ENCODE measurements around the gene RAD50.

The RAD50 gene

DNA sequence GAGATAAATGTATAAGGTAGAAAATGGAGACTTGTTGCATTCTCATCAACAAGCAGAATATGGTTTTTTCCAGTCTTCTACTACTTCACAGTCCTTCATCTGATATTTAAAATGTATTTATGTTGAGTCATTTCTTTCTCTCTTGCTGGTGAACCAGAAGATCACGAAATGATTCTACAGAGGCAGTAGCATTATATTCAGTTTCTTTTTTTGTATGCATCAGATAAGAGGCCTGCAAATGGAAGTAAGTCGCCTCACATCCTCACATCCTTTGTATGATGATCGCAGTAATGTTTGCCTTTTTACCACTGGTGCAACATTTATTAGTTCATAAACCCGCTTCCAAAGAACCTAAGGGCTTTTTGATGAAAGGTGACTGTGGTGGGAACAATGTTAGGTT is 79.1 kb downstream of the RAD50 start:
- no peak for DNase-seq

DNA sequence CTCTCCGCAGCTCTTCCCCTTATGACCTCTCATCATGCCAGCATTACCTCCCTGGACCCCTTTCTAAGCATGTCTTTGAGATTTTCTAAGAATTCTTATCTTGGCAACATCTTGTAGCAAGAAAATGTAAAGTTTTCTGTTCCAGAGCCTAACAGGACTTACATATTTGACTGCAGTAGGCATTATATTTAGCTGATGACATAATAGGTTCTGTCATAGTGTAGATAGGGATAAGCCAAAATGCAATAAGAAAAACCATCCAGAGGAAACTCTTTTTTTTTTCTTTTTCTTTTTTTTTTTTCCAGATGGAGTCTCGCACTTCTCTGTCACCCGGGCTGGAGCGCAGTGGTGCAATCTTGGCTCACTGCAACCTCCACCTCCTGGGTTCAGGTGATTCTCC is 80.5 kb downstream of the RAD50 start:
- no peak for DNase-seq

DNA sequence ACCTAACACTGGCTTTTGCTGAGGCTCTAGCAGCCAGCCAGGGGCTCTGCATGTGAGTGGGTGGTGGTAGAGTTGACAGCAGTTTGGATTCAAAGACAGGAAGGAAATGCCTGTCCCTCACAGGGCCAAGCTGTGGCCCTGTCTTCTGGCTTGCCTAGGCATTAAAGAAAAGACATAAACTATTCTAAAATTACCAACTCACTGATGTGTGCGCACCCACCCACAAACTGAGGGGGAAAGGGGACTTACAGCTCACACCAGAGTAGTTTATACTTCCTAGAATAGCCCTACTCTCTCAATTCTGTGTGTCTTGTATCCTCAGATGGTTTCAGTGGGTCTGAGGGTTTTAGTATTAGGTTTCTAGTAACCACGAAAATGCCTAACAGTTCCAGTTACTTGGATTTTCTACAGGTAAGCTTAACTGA is 82.9 kb downstream of the RAD50 start:
- DNase-seq, result no peak

DNA sequence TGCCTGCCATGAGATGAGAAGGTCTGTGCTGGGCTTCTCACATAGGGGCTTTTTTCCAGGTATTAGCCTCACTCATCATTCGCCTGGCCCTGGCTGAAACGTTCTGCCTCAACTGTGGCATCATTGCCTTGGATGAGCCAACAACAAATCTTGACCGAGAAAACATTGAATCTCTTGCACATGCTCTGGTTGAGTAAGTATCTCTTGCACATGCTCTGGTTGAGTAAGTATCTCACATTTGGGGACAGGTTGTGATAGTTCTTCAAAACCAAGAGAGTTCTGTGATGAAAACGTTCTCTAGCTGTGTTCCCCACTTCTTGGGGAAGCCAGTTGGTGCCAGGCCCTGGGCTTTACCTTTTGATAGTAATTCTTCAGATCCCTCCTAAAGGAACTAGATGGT is 83.8 kb downstream of the RAD50 start:
- no peak for DNase-seq

DNA sequence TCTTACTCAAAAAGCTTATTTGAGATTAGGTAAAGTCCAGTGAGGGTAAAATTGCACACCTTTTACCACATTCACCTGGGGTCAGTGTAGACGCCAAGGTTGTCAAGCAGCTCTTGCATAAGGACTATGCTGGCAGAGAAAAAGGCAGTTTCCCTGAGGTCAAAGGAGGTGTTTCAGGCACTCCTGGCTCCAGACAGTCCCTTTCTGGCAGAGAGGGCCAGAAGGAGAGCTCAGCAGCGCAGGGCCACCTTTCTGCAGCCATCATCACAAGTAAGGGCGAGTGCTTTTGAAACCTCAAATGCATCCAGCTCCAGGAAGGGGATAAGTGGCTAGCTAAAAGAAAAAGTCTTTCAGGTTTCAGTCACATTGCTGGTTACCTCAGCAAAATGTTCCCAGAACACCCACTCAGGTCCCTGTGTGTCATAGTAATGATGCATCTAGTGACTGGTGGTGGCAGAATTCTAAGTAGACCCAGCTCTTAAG is 84.5 kb downstream of the RAD50 start:
- no peak for DNase-seq

DNA sequence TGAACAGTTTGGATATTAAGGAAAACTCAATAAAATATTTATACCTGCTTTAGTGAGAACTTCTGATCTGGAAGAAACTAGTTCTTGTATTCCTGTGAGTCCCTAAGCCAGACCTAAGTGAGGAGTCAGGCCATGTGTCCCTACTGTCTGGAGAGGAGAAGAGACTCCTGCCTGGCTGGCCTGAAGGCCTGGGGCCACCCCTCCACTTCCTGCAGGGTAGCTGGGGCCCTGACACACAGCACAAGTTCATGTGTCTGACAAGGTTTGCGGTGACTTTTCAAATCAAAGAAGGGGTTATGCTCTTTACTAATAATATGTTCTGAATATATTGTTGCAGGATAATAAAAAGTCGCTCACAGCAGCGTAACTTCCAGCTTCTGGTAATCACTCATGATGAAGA is 85.1 kb downstream of the RAD50 start:
- DNase-seq, result no peak

DNA sequence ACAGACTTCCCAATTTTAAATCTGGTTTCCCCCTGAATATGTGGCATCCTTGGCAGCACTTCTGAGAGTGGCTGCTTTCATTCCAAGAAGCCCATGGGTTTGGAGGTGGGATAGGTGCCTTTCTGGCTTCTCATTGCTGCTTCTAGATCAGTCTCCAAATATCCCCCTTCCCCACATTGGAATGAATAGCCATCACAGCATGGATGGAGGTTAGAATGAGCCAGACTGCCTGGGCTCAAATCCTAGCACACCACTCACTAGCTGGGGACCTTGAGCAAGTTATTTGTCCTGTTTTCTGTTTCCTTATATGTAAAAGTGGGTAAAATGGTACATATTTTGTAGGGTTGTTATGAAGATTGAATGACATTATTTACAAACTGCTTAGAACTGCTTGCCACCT is 87.4 kb downstream of the RAD50 start:
- no peak for DNase-seq

DNA sequence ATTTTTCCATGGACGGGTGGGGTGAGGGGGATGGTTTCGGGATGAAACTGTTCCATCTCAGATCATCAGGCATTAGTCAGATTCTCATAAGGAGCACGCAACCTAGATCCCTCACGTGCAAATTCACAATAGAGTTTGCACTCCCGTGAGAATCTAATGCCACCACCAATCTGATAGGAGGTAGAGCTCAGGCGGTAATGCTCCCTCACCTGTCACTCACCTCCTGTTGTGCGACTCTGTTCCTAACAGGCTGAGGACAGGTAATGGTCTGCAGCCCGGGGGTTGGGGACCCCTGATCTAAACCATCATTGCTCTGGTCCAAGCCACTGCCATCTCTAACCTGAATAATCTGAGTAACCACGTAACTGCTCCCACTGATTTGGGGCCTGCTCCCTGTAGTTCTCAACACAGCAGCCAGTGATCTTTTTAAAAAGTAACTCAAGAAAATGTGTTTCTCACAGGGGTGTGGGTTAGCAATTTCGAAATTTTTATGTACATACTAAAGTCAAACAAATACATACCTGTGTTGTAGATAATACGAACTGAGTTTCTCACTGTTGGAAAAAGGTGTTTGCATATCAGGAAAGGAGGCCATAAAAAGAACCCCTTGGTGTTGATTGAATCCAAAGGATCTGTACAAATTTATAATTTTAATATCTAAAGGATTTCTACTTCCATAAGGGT is 89.9 kb downstream of the RAD50 start:
- no peak for DNase-seq

DNA sequence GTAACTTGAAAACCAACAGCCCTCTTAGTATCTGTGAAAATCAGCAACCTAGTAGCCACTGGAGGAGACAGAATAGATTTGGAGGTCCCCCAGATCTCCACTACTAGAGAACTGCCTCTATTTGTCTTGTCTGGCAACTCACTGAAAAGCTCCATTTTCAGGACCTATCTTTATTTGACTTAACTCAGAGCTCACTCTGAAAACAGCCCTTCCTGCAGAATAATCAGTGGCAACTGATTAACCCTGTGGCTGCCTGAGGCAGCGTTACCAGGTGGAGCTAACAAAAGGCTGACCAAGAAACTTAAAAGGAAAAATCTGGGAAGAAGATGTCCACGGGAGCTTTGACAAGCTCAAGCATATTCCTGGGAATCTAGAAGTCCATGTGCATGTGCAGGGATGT is 90.7 kb downstream of the RAD50 start:
- no peak for DNase-seq

DNA sequence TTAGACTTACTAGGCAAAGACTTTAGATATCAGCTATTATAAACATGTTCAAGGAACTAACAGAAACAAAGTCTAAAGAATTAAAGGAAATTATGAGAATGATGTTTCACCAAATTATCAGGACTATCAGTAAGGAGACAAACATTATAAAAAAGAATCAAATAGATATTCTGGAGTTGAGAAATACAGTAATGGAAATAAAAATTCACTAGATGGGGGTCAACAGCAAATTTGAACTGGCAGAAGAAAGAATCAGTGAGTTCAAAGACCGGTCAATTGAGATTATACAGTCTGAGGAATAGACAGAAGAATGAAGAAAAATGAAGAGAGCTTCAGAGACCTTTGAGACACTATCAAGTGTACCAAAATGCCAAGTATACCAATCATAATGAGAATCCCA is 91.6 kb downstream of the RAD50 start:
- no peak for DNase-seq

DNA sequence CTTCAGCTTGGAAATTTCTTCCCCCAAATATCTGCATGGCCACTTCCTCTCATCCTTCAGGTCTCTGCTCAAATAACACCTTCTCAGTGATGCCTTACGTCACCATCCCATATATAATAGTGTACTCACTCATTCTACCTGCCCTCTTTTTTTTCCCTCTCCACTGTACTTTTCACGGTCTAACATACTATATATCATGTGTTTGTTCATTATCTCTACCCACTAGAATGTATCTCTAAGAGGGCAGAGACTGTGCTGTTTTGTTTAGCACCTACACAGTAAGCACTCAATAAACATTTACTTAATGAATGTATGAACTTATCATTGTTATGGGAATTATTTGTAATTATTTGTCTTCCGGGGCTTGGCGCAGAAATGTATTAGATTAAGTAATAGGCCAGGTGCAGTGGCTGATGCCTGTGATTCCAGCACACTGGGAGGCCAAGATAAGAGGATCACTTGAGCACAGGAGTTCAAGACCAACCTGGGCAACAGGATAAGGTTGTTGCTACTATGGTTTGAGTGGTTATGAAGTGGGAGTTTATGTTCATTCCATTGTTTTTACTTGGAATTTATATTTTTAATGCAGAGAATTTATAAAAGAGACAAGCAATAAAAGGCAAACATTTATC is 95.2 kb downstream of the RAD50 start:
- DNase-seq, result no peak

DNA sequence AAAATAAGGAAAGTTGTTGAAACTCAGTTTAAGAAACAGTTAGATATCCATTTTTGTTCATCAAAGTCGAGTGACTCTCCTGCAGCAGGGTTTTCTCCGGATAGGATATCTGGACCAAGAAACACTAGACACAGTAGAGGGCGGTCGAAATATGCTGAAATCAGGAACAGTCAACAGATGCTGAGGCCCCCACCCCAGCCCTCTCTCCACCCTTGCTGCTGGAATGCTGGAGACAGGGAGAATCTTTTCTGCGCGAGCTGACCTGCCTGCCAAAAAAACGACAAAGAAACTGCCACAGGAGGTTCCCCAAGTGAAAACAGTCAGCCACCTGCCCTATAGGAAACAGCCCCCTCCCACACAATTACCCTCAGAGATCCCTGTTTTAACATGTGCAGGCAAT is 96.9 kb downstream of the RAD50 start:
- no peak for DNase-seq

DNA sequence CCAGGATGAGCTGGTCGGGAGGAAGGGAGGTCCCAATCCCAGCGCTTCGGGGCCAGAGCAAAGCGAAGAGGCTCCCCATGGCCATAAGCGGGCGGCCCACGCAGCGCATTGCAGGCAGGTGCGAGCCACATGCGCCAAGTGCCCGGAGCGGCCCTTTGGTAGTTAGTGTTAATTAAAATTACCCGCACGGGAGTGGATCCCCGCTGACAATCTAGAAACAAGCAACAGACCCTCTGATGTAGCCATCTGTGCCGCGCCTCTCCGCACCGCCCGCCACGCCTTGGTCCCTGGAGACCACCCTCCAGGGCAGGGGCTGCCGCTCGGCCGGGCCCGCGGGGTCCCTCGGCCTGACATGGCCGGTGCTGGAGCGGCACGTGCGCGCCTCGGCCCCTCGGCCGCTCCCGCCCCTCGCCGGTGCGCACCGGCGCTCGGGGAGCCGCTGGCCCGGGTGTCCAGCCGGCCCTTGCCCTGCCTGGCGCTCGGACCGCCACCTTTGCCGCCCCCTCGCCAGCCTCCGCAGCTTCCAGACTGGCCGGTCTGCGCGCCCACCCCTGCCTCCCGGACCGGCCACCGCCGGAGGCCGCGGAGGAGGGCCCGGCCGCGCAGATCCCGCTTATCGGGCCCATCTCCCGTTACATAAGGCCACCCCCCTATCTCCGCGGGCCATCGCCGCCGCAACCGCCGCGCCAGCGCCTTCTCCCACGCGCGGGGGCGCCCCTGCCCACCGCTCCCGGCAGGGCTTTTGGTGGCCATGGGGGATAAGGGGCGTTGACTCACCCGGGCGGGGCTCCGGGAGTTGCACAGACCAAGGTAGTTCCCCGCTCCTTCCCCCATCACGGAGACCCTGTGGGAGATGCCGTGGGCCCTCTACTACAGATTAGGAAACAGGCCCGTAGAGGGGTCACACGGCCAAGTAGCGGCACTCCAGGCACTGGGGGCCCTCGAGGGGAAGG is 99.3 kb downstream of the RAD50 start:
- DNase-seq, result no peak

DNA sequence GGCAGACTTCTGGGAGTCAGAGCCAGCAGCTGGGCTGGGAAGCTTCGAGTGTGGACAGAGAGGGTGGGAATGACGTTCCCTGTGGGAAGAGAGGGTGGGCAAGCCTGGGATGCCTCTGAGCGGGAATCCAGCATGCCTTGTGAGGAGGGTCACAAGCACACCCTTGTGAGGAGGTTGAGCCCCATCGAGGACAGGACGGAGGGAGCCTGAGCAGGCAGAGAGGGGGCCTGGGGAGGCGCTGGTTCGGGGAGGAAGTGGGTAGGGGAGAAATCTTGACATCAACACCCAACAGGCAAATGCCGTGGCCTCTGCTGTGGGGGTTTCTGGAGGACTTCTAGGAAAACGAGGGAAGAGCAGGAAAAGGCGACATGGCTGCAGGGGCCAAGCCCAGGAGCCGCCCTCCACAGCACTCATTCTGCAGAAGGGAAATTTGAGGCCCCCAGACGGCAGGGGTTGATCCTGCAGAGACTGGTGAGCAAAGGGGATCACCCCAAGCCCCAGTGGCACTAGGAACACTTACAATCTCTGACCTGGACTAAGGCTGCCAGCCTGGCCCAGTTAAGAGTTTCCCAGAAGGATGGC is 100.1 kb downstream of the RAD50 start:
- no peak for DNase-seq

DNA sequence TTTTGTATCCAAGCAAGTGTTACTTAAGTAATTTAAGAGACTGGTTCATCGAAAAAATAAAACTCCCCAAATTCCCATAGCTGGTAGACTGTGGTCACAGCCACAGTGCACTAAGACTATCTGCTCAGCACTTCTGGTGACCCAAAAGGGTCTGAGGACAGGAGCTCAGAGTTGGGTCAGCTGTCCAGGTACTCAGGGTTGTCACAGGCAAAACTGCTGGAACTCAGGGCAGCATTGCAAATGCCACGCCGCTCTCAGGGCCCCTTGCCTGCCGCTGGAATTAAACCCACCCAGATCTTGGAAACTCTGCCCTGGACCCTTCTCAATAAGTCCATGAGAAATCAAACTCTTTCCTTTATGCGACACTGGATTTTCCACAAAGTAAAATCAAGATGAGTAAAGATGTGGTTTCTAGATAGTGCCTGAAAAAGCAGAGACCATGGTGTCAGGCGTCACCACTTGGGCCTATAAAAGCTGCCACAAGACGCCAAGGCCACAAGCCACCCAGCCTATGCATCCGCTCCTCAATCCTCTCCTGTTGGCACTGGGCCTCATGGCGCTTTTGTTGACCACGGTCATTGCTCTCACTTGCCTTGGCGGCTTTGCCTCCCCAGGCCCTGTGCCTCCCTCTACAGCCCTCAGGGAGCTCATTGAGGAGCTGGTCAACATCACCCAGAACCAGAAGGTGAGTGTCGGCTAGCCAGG is 101.1 kb downstream of the RAD50 start, which contains the start of gene IL13:
TSS of gene IL13 (plus strand) at position 498 of the 705 bp plus-strand sequence. CDS start at position 512, 14 bp downstream.
- DNase-seq, result no peak

DNA sequence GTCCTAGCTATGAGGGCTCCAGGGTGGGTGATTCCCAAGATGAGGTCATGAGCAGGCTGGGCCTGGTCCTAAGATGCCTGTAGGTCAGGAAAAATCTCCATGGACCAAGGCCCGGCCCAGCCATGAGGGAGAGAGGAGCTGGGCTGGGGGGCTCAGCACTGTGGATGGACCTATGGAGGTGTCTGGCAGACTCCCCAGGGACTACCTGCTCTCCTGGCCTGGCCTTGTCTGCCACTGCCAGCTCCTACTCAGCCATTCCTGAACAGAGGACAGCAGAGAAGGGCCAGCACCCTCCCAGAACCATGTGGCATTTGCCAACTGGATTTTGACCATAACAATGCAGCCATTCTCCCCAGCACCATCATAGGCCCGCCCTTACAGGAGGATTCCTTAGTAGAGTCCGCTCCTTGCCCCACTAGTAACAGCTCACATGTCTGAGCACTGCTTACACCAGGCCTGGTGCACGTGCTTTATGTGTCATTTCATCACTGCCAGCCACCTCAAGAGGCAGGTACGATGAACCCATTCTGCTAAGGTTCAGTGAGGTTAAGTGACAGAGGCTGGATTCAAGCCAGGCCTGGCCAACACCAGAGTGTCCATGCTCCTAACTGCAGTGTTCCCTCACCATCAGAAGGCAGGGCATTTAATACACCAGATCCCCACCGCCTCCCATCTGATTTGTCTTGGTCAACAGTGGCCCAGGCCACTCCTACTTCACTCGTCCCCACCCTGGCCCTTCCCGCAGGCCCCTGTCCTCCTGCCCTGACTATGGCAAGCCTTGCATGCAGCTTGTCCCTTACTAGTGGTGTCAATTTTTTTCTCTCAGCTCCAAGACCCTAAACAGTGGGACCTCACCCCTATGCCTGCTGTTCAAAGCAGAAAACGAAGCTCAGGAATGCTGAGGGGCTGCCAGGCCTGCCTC is 101.9 kb downstream of the RAD50 start:
- no peak for DNase-seq

DNA sequence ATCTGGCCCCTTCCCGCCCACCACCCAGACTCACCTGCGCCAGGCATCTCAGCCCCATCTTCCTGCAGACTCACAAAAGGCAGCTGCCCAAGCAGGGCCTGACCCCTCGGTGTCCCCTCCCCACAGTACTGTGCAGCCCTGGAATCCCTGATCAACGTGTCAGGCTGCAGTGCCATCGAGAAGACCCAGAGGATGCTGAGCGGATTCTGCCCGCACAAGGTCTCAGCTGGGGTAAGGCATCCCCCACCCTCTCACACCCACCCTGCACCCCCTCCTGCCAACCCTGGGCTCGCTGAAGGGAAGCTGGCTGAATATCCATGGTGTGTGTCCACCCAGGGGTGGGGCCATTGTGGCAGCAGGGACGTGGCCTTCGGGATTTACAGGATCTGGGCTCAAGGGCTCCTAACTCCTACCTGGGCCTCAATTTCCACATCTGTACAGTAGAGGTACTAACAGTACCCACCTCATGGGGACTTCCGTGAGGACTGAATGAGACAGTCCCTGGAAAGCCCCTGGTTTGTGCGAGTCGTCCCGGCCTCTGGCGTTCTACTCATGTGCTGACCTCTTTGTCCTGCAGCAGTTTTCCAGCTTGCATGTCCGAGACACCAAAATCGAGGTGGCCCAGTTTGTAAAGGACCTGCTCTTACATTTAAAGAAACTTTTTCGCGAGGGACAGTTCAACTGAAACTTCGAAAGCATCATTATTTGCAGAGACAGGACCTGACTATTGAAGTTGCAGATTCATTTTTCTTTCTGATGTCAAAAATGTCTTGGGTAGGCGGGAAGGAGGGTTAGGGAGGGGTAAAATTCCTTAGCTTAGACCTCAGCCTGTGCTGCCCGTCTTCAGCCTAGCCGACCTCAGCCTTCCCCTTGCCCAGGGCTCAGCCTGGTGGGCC is 103.1 kb downstream of the RAD50 start:
- DNase-seq, result no peak

DNA sequence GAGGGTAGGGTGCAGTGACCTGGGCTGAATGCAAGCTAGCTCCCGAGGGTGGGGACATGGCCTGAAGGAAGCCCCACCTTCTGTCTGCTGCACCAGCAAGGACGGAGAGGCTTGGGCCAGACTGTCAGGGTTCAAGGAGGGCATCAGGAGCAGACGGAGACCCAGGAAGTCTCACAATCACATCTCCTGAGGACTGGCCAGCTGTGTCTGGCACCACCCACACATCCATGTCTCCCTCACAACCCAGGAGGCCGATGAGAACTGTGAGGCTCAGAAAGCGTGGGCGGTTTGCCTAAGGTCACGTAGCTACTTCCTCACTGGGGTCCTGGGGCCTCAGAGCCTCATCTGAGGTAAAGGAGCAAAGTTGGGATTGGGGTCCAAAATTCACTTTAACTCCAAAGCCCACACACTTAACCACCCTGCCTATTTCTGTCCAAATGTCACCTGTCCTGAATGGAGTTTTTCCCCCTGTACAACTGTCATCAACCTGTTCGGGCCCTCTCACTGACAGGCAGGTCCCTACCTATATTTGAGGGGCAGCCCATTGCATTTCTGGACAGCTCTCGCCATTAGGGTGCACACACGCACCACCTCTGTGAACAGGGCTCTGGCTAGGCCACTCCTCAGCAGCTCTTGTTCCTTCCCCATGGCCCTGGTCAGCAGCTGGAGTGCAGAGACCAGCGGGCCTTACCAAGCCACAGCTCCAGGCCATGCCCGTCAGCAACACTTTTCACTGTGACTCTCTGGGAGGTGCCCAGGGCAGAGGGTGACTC is 104.6 kb downstream of the RAD50 start:
- no peak for DNase-seq

DNA sequence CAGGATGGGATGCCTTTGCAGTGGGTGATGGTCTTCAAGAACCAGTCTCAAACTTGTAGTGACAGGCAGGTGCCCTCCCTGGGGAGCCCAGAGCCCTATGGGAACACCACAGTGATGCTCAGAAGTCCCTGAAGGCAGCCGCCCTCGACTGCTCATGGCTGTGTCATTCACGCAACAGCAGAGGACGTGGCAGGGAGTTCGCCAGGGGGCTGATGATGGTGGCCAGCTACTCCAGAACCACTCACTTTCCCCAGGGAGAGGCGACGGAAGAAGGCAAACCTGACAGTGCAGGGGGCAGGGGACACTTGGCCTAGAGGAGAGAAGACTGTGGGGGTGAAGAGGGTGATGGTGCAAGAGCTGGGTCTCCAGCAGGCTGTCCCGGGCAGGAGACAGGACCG is 105.2 kb downstream of the RAD50 start:
- DNase-seq, result no peak

All from AML-193 (cell line).